GM19043 (cell line): ENCODE results near the gene TSPAN18.

Source experiments
- ATAC-seq: cut with Tn5 transposase; IDR thresholded peaks from one replicate; pipeline ENCODE4 v1.9.1; 2021; ENCODE audit warnings: low read depth; ENCODE audit not compliant: unreplicated experiment

Gene TSPAN18

DNA sequence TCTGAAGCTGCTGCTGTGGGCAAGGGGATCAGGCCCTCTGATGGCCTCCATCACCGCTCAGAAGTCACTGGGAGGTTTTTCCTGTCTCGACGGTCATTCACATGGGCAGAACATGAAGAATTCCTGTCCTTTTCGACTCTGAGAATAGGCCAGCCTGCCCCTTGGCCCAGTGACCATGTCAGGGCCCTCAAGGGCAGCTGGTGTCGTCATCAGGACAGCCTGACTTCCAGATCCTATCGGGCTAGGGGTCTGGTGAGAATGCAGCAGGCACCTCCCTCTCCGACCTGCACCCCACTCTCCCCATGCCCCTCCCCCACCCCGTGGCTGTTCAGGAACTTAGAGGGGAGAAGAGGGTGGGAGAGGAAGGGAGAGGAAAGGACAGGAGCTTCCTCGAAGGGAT, 220.4 kb downstream of the TSPAN18 start:
- no peak for ATAC-seq

- ATAC-seq = no peak
Measured at GRCh38 chr11:44948155-44948554, 221.4 kb downstream of the TSPAN18 start.

GRCh38 chr11:44949160-44950030, 222.6 kb downstream of the TSPAN18 start:
- ATAC-seq = no peak

DNA sequence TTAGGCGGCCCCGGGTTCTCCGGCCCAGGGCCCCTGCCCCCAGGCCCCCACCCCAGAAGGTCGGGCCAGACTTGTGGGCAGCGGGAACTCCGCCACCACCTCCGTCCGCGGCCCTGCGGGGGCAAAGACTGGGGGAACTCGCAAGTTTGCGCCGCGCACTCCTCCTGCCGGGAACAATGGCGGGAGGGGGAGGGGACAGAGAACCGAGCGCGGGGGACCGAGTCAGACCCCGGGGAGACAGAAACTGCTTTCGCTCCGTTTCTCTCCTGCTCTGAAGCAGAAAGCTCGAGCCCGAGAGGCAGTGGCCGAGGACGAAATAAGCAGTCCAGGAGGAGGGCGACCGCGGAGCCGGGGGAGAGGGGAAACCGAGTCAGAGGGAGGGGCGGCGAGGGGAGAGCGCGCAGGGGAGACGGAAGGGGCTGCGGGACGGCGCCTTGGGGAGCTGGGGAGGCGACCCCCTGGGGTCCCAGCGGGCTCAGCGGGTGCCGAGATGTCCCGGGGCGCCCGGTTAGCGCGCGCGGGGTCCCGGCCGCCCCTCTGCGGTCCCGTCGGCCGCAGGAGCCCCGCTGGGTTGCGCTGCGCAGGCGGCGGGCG, 223.4 kb downstream of the TSPAN18 start:
- ATAC-seq = no peak

DNA sequence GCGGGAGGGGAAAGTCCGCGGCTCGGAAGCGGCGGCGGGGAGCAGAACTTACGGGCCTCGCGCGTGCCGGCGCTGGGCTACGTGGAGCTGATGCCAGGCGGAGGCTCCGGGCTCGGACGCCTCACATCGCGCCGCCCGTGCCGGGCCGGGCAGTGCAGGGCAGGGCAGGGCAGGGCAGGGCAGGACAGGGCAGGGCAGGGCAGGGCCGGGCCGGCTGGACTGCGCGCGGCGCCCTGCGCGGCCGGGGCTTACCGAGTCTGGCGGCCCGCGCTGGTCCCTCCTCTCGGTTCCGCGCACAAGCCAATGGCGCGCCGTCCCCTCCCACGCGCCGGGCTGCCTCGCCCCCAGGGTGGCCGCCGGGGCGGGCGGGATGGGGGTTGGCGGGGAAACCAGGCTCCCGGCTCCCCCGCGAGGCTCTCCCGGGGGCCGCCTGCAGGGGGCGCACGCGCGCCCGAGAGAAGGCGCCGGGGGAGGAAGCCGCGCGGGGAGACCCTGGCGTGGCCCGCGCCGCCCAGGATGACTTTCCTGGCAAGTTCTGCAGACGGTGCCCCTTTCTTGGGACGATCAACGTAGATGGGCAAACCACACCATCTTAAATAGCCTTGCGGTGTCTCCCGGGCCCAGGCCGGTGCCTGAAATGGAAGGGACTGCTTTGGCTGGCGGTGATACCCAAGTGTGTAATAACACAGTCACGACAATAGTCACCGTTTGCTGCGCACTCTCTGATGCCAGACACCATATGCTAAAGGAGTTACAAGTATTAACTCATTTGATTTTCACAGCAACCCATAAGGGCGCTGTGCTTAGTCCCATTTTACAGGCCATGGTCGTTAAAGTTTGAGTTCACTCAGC, 224.1 kb downstream of the TSPAN18 start, which contains the start of gene TP53I11:
TP53I11 (minus strand) TSS at position 259 of the 852 bp plus-strand sequence. CDS start 12,548 bp downstream, outside the sequence.
- ATAC-seq = no peak

DNA sequence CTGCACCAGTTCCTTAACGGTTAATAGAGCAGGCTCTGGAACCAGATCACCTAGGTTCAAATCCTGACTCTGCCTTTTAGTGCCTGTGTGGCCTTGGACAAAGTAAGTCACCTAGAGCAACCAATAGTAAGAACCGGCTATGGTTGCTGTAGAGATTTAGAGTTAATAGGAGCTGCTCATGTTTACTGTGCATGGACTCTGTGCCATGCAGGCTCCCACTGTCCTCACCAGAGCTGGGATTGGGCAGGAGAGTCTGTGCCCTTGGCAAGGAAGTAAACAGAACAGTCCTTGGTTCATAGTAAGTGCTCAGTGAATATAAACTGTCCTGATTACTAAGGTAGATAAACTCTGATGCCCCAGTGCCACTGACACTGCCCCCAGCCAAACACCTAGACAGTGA, 225.3 kb downstream of the TSPAN18 start:
- no peak for ATAC-seq

DNA sequence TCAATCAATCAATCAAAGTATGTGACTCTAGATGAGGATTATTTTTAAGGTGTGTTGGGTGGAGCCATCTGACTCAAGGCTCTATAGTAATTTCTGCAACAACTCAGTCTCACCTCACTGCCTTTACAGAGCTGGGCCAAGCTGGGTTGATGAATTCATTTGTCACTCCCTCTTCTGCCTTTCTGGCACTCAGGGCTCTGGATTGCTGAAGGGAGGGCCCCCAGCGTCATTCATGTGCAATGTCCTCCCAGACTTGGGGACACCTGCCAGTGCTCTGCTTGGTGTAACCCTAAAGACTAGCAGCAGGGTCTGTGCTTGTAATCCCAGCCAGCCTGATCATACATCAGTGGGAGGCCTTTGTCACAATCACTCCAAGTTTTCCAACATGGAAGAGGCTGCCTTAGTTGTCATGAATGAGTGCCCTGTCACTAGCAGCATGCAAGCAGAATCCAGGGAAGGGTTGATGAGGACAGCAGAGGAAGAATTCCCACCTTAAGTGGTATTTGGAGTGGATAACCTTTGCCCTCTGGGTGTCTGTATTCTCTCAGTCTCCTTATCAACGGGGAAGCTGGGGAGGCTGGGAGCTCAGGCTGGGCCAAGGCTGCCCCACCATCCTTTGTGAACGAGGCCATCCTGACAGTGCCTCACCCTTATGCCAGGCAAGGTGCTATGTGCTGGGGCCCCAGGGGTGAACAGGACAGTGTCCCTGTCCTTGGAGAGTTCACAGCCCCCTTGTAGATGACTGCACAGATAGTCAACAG, 225.9 kb downstream of the TSPAN18 start:
- ATAC-seq = no peak

DNA sequence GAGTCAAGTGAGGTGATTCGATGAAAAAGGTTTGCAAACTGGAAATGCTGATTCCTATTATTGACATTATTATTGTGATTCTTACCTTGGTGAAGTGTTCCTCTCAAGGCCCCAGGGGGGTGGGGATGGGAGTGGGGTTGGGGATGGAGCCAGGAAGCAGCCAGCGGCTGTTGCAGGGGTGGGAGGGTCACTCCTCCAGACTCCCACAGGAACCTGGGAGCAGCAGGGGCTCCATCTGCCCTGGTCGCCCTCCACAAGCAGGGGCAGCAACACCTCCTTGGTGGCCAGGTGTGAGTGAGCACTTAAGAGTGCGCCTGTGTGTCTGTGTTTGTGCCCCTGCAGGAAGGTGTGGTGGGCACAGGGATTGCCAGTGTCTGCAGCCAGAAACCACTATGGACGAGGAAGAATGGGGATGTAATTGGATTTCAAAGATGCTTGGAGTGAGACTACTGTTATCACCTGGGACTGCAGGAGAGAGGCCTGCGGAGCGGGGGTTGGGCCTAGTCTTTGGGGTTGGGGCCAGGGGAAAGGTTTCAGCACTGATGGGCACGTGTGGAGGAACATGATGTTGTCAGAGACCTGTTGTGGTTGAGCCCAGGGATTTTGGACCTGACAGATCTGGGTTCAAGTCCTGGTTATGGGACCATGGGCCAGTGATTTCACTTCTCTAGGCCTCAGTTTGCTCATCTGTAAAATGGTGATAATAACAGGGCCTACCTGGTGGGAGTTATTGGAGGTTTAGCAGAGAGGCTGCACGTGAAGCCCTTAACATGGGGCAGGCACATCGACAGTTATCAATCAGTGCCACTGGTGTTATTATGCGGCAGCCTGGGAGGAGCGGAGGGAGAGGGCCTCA, 227.5 kb downstream of the TSPAN18 start:
- ATAC-seq = no peak

DNA sequence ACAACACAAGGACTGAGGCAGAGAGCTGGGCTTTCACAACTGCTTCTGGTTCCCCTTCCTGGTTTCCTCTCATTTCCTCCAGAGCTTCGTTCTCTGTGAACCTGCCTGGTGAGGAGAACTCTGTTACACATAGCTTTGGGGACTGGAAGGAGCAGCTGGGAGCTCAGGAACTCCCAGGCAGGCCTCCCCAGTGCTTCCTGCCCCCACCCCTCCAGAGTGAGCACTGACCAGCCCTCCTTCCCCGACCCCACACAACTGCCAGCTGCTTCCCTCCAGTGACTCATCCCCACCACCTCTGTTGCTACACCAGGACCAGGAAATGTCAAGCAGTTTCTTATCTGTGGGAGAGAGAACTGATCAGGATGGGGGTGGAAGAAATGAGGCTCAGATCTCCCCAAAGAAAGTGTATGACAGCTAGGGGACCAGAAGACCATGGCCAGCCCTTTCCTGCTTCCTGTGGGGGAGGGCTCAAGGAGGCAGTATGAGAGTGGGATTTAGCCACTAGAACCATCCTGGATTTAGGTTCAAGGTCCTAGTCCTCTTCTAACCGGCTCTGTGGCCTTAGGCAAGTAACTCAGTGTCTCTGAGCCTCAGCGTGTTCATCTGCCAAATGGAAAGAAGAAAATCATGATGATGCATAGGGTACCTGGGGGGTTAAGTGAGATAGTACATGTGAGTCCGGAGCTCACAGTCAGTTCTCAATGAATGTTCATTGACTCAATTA, 228.4 kb downstream of the TSPAN18 start:
- no peak for ATAC-seq

DNA sequence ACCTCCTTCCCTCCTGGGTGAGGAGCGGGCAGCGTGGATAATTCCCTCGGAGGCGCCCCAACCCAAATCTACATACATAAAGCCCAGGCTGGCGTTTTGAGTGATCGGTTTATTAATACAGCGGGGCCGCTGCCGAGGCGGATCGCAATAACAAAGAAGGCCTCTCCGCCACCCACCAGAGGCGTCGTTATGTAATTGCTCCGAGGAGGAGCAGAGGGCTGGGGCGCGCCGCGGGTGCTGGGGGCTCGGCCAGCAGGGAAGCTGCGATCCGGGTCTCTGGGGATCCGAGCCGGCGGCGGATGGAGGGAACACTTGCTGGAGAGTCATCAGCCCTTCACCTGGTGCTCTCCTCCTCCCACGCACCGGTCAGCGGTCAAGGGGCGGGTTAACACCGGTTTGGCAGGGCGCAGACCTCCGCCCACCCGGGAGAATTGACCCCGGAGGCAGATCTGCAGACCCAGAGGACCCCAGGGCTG, 230.3 kb downstream of the TSPAN18 start:
- no peak for ATAC-seq

GRCh38 chr11:44957776-44958564, 231.2 kb downstream of the TSPAN18 start:
- no peak for ATAC-seq

GRCh38 chr11:44959064-44959463, 232.3 kb downstream of the TSPAN18 start:
- ATAC-seq = no peak

- ATAC-seq = no peak
Measured at GRCh38 chr11:44960200-44960845, 233.6 kb downstream of the TSPAN18 start.

GRCh38 chr11:44962464-44962863, 235.7 kb downstream of the TSPAN18 start:
- no peak for ATAC-seq

GRCh38 chr11:44963136-44963535, 236.4 kb downstream of the TSPAN18 start:
- no peak for ATAC-seq

DNA sequence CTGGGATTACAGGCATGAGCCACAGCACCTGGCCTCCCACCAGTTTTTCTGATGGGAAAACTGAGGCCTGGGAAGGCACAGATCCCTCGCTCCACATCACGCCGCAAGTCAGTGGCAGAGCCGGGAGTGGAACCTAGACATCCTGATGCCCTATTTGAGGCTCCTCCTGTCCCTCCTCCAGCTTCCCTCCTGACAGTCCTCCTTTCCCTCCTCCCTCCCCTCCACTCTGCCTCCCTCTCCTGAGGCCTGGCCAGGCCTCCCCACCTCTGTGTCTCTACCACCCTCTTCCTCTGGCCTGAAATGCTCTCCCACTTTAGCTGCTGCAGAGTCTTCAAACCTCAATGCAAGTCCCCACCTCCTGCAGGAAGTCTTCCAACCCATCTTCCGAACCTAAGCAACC, 237.2 kb downstream of the TSPAN18 start:
- ATAC-seq = no peak

DNA sequence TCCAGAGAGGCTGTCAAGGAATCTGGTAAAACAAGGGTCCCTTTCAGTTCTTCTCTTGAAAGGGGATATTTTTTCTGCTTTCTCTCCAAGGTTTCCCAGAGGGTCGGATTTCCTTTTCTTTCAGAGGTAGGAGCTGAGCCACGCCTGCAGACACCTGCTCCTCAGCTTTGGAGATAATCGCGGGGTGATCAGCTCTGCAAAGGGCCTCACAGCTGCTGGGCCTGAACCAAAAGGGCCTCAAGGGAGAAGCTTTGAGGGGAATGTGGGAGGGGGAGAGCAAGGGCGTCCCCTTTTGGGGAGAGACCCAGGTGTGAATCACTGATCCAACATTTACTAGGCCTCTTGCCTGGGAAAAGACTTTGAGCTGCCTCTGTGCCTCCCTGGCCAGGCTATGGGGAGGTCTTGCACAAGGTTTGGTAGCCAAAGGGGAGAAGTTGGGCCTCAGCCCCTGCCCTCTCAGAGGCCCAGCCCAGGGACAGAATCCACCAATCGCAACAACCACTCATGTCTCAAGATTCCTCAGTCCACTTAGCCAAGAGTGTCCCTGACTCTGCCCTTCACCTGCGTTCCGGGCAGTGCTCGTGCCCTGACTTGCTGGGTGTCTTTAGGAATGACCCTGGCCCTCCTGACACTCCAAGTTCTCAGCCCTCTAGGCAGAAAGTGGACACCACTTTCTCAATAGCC, 237.9 kb downstream of the TSPAN18 start:
- ATAC-seq = no peak
